SU-DHL-6 (cell line): ENCODE data around the gene CNTN1.

Experiments used
- H2AFZ ChIP-seq: fragments of 200-600 bp; sonication (generic); 2 replicates; pipeline ENCODE4 v1.6.1; 2014; ENCODE audit warnings: low read depth, mild to moderate bottlenecking, moderate library complexity, mixed read lengths, antibody characterized with exemption, low read length; ENCODE audit not compliant: severe bottlenecking
- H3F3A ChIP-seq: fragments of 200-600 bp; shearing (Covaris generic); 2 replicates; pipeline ENCODE4 v1.6.0; 2016; ENCODE audit warnings: antibody characterized with exemption, mild to moderate bottlenecking; ENCODE audit not compliant: insufficient read depth
- H3K27ac ChIP-seq: fragments of 200-600 bp; sonication (generic); 2 replicates; pipeline ENCODE4 v1.5.1; 2016; ENCODE audit warnings: low read depth, mild to moderate bottlenecking, low read length, moderate library complexity, mixed read lengths
- H3K27me3 ChIP-seq: fragments of 200-600 bp; sonication (generic), shearing (Covaris generic); 2 replicates; pipeline ENCODE4 v1.6.0; 2014; ENCODE audit warnings: mild to moderate bottlenecking, low read length
- H3K36me3 ChIP-seq: fragments of 200-600 bp; sonication (generic); 2 replicates; pipeline ENCODE4 v1.6.1; 2014; ENCODE audit warnings: mild to moderate bottlenecking, low read length, mixed read lengths
- H3K4me2 ChIP-seq: fragments of 300-600, 200-600 bp; shearing (Covaris generic), sonication (generic); 2 replicates; pipeline ENCODE4 v1.6.0; 2014; ENCODE audit warnings: low read length, low read depth, mild to moderate bottlenecking; ENCODE audit not compliant: poor library complexity, severe bottlenecking
- H3K4me3 ChIP-seq: fragments of 200-600 bp; sonication (generic); 2 replicates; pipeline ENCODE4 v1.5.1; 2014; ENCODE audit warnings: antibody characterized with exemption, low read length, mild to moderate bottlenecking, mixed read lengths; ENCODE audit not compliant: insufficient read depth, poor library complexity, severe bottlenecking
- H3K79me2 ChIP-seq: fragments of 200-600 bp; sonication (generic); 2 replicates; pipeline ENCODE4 v1.6.1; 2014; ENCODE audit warnings: mild to moderate bottlenecking, low read length, moderate library complexity; ENCODE audit not compliant: insufficient read depth
- H3K9ac ChIP-seq: fragments of 200-600 bp; sonication (generic); 2 replicates; pipeline ENCODE4 v1.7.0; 2014; ENCODE audit warnings: mild to moderate bottlenecking, low read length
- H3K9me2 ChIP-seq: fragments of 200-600 bp; sonication (generic); replicated peaks from 2 replicates; pipeline ENCODE4 v1.6.1; 2014; ENCODE audit warnings: low read length; ENCODE audit not compliant: insufficient read depth
- H3K9me3 ChIP-seq: fragments of 200-600 bp; sonication (generic); 2 replicates; pipeline ENCODE4 v1.6.1; 2014; ENCODE audit warnings: low read length, mixed read lengths; ENCODE audit not compliant: insufficient read depth
- H4K20me1 ChIP-seq: fragments of 200-600 bp; sonication (generic); 2 replicates; pipeline ENCODE4 v1.6.1; 2014; ENCODE audit warnings: low read depth, mild to moderate bottlenecking, antibody characterized with exemption, low read length, moderate library complexity, mixed read lengths
- CTCF ChIP-seq: fragments of 200-600 bp; sonication (generic); IDR thresholded peaks from one replicate; pipeline ENCODE4 v1.5.1; 2017; ENCODE audit warnings: antibody characterized with exemption, mild to moderate bottlenecking, low read length, moderate library complexity; ENCODE audit not compliant: insufficient read depth, poor library complexity, severe bottlenecking
- EZH2phosphoT487 ChIP-seq: fragments of 200-600 bp; sonication (generic), shearing (Covaris generic); conservative IDR thresholded peaks from 2 replicates; pipeline ENCODE4 v1.6.1; 2018; ENCODE audit warnings: mild to moderate bottlenecking, antibody characterized with exemption, low read length, moderate library complexity, mixed read lengths

Gene CNTN1

GRCh38 chr12:41092115-41092514, 399.9 kb downstream of the CNTN1 start:
- Histone ChIP-seq H4K20me1 (no peaks in the 10 kb centered on the region), H3K9me2 (no peaks in the 10 kb centered on the region), H3K27me3 (no peaks in the 10 kb centered on the region), H3K9ac (no peak overlapping the region), H3K4me3 (no peak overlapping the region), H3K27ac (no peak overlapping the region), H3K36me3 (no peaks in the 10 kb centered on the region), H2AFZ (no peak overlapping the region), H3F3A (no peaks in the 10 kb centered on the region), H3K4me2 (no peak overlapping the region), H3K79me2 (no peaks in the 10 kb centered on the region), H3K9me3 (no peaks in the 10 kb centered on the region)
- TF ChIP-seq CTCF (no peak), EZH2phosphoT487 (no peak)

- H3K9me2 ChIP-seq: no peaks in the 10 kb centered on the region
- H3K9ac ChIP-seq: no peak overlapping the region
- no peak overlapping the region for H3K27ac ChIP-seq
- H3F3A ChIP-seq: no peaks in the 10 kb centered on the region
- H3K36me3 ChIP-seq: no peaks in the 10 kb centered on the region
- TF ChIP-seq EZH2phosphoT487: no peak
- TF ChIP-seq CTCF: no peak
- H3K4me3 ChIP-seq: no peak overlapping the region
- no peaks in the 10 kb centered on the region for H4K20me1 ChIP-seq
- H2AFZ ChIP-seq: no peak overlapping the region
- no peaks in the 10 kb centered on the region for H3K9me3 ChIP-seq
- H3K79me2 ChIP-seq: no peaks in the 10 kb centered on the region
- H3K27me3 ChIP-seq: no peaks in the 10 kb centered on the region
- H3K4me2 ChIP-seq: no peak overlapping the region
Observed at GRCh38 chr12:41096797-41097196, 404.6 kb downstream of the CNTN1 start.

- Histone ChIP-seq H3K27ac (no peak overlapping the region), H3K9me2 (no peaks in the 10 kb centered on the region), H3K79me2 (no peaks in the 10 kb centered on the region), H3K36me3 (no peaks in the 10 kb centered on the region), H2AFZ (no peak overlapping the region), H3K27me3 (no peaks in the 10 kb centered on the region), H3K4me3 (no peak overlapping the region), H3K9ac (no peak overlapping the region), H3K4me2 (no peak overlapping the region), H4K20me1 (no peaks in the 10 kb centered on the region), H3K9me3 (no peaks in the 10 kb centered on the region), H3F3A (no peaks in the 10 kb centered on the region)
- no peak for TF ChIP-seq CTCF
- TF ChIP-seq EZH2phosphoT487: no peak
Observed at GRCh38 chr12:41100572-41100971, 408.3 kb downstream of the CNTN1 start.
